ENCODE results near the gene NTM. TPM values are rescaled to one million over a fixed set of nuclear protein-coding genes. Genes with fewer than 3 reads are reported as not detected.

Gene NTM
- polyA plus RNA-seq, result 1 to 10 TPM in 2 of 4 donors, under 1 TPM in 1, not detected in 1; 0.94 to 3.1 (median 1.4) TPM
- long read RNA-seq, donor 1, partial matches to known transcripts, result 0 of 5 reads
- long read RNA-seq, donor 1, other reads (novel, unspliced or antisense), result 0 of 5 reads
- long read RNA-seq, donor 2, result 0 reads
- long read RNA-seq, donor 3, partial matches to known transcripts, result 0 of 2 reads
- long read RNA-seq, donor 3, other reads (novel, unspliced or antisense), result 0 of 2 reads
- long read RNA-seq, donor 4, partial matches to known transcripts, result 0 of 1 reads
- long read RNA-seq, donor 4, other reads (novel, unspliced or antisense), result 0 of 1 reads
- long read RNA-seq, donor 5, partial matches to known transcripts, result 0 of 2 reads
- long read RNA-seq, donor 5, other reads (novel, unspliced or antisense), result 0 of 2 reads
- long read RNA-seq, donor 6, result 0 reads
- long read RNA-seq, donor 7, result 0 reads
- long read RNA-seq, donor 8, result 0 reads
- long read RNA-seq, donor 9, partial matches to known transcripts, result 0 of 1 reads
- long read RNA-seq, donor 9, other reads (novel, unspliced or antisense), result 0 of 1 reads
- long read RNA-seq, donor 10, partial matches to known transcripts, result 0 of 1 reads
- long read RNA-seq, donor 10, other reads (novel, unspliced or antisense), result 0 of 1 reads

GRCh38 chr11:131370090-131370751 lies at the start of gene NTM:
NTM (plus strand) TSS chr11:131370615.
- DNase-seq (peak; percentile 53 to 69), FAIRE-seq (no peak)
- H3K9me3 ChIP-seq (ENCODE audit: control insufficient read depth in 2 of 2, insufficient read depth in 1 of 2, low read depth in 1 of 2, low read length in 1 of 2), result no peaks in the 10 kb centered on the region
- H3K27ac ChIP-seq (ENCODE audit: low read depth in 1 of 3, low read length in 2 of 3), result no peak within 1 kb of the TSS
- peaks cover 0 to 48% (median 3%) of the 10 kb centered on the region in 3 donors for H3K27me3 ChIP-seq (ENCODE audit: control insufficient read depth in 3 of 3, insufficient read depth in 3 of 3, low read length in 3 of 3)
- WGBS, 3 donors, result 8 to 39% (median 20%) methylated on average over 7 of the region's 7 CpGs
- H3K4me1 ChIP-seq (ENCODE audit: control insufficient read depth in 3 of 3, insufficient read depth in 2 of 3, low read depth in 1 of 3, low read length in 2 of 3), result peaks cover 0 to 3% (median 0%) of the 10 kb centered on the region in 3 donors
- H3K36me3 ChIP-seq (ENCODE audit: control insufficient read depth in 3 of 3, insufficient read depth in 2 of 3, low read depth in 1 of 3, low read length in 3 of 3), result no peaks in the 10 kb centered on the region
- H3K4me3 ChIP-seq (ENCODE audit: low read depth in 1 of 3, low read length in 3 of 3), result peak within 1 kb of the TSS in 1 of 3 donors; percentile 17

DNA sequence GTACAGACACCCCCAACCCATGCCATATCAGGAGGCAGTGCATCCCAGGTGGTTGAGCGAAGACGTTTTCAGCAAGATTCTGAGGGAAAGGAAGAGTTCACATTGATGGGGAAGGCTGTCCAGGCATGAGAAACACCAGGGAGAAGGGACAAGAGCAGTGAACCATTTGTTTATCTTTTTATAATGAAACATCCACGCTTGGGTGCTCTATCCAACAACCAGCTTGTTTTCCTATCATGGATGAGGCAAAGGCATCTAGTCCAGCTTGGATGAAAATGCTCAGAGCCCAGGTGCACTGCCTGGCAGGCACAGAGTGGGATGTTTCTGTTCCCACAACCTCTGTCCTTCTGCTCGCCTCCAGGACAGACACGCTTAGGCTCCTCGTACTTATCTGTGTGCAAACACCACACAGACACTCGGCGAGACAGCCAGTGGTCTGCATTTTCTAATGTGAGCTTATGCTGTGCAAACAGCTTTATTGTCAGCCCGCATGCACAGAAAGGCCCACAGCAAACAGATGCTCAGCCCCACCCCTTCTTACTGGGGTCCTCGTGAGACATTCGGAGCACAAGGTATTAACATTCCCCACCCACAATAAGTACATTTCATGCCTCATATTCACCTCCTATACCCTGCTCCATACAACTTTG lies 45.4 kb upstream of the NTM start:
- peaks cover 0 to 3% (median 0%) of the 10 kb centered on the region in 3 donors for H3K27me3 ChIP-seq (ENCODE audit: control insufficient read depth in 3 of 3, insufficient read depth in 3 of 3, low read length in 3 of 3)
- FAIRE-seq, result no peak
- WGBS, 3 donors, result 36 to 54% (median 50%) methylated on average over 11 of the region's 11 CpGs
- H3K4me3 ChIP-seq (ENCODE audit: low read depth in 1 of 3, low read length in 3 of 3), result no peak overlapping the region
- no peaks in the 10 kb centered on the region for H3K36me3 ChIP-seq (ENCODE audit: control insufficient read depth in 3 of 3, insufficient read depth in 2 of 3, low read depth in 1 of 3, low read length in 3 of 3)
- DNase-seq, result no peak
- H3K27ac ChIP-seq (ENCODE audit: low read depth in 1 of 3, low read length in 2 of 3), result no peak overlapping the region
- no peaks in the 10 kb centered on the region for H3K4me1 ChIP-seq (ENCODE audit: control insufficient read depth in 3 of 3, insufficient read depth in 2 of 3, low read depth in 1 of 3, low read length in 2 of 3)
- H3K9me3 ChIP-seq (ENCODE audit: control insufficient read depth in 2 of 2, insufficient read depth in 1 of 2, low read depth in 1 of 2, low read length in 1 of 2), result no peaks in the 10 kb centered on the region

DNA sequence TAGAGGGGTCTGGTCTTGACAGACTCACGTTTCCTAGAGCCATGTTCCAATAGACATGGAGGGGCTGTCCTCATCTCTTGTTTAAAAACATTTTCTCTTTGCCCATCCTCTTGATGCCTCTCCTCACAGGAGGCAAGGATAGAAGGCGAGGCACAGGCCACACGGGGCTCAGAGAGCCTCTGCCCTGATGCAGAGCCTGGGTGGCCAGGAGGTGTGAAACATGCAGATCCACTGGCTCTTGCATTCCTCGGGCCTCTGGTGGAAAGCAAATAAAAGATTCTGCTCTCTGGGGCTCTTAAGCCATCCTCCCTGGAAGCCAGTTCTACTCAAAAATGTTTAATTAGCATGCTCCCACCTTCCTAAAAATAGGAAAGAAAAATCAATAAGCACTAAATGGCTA lies 43.6 kb upstream of the NTM start:
- Histone ChIP-seq H3K36me3 (ENCODE audit: control insufficient read depth in 3 of 3, insufficient read depth in 2 of 3, low read depth in 1 of 3, low read length in 3 of 3) (no peaks in the 10 kb centered on the region), H3K27me3 (ENCODE audit: control insufficient read depth in 3 of 3, insufficient read depth in 3 of 3, low read length in 3 of 3) (peaks cover 0 to 3% (median 0%) of the 10 kb centered on the region in 3 donors), H3K27ac (ENCODE audit: low read depth in 1 of 3, low read length in 2 of 3) (no peak overlapping the region), H3K9me3 (ENCODE audit: control insufficient read depth in 2 of 2, insufficient read depth in 1 of 2, low read depth in 1 of 2, low read length in 1 of 2) (no peaks in the 10 kb centered on the region), H3K4me1 (ENCODE audit: control insufficient read depth in 3 of 3, insufficient read depth in 2 of 3, low read depth in 1 of 3, low read length in 2 of 3) (no peaks in the 10 kb centered on the region), H3K4me3 (ENCODE audit: low read depth in 1 of 3, low read length in 3 of 3) (no peak overlapping the region)
- 28 to 46% (median 36%) methylated on average over 4 of the region's 4 CpGs for WGBS, 3 donors
- DNase-seq (no peak), FAIRE-seq (no peak)

DNA sequence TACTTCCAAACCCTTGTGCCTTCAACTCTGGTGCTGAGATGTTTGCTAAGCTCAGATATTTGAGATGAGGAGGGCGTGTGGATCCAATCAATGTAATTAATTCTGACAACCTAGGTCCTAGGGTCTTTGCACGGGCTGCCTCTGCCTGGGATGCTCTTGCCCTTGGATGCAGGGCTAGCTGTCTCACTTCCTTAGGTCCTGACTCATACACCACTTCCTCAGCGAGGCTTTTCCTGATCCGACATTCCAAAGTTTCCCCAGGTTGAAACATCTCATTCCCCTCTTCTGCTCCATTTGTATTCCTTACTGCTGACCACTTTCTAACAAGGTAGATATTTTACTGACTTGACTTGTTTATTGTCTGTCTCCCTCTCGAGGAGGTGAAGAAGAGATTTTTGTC lies 43.0 kb upstream of the NTM start:
- H3K27ac ChIP-seq (ENCODE audit: low read depth in 1 of 3, low read length in 2 of 3), result no peak overlapping the region
- no peaks in the 10 kb centered on the region for H3K36me3 ChIP-seq (ENCODE audit: control insufficient read depth in 3 of 3, insufficient read depth in 2 of 3, low read depth in 1 of 3, low read length in 3 of 3)
- WGBS, 3 donors, result 42 to 57% (median 48%) methylated on average over 5 of the region's 5 CpGs
- DNase-seq (no peak), FAIRE-seq (no peak)
- H3K4me1 ChIP-seq (ENCODE audit: control insufficient read depth in 3 of 3, insufficient read depth in 2 of 3, low read depth in 1 of 3, low read length in 2 of 3), result no peaks in the 10 kb centered on the region
- H3K4me3 ChIP-seq (ENCODE audit: low read depth in 1 of 3, low read length in 3 of 3), result no peak overlapping the region
- peaks cover 0 to 3% (median 0%) of the 10 kb centered on the region in 3 donors for H3K27me3 ChIP-seq (ENCODE audit: control insufficient read depth in 3 of 3, insufficient read depth in 3 of 3, low read length in 3 of 3)
- H3K9me3 ChIP-seq (ENCODE audit: control insufficient read depth in 2 of 2, insufficient read depth in 1 of 2, low read depth in 1 of 2, low read length in 1 of 2), result no peaks in the 10 kb centered on the region

DNA sequence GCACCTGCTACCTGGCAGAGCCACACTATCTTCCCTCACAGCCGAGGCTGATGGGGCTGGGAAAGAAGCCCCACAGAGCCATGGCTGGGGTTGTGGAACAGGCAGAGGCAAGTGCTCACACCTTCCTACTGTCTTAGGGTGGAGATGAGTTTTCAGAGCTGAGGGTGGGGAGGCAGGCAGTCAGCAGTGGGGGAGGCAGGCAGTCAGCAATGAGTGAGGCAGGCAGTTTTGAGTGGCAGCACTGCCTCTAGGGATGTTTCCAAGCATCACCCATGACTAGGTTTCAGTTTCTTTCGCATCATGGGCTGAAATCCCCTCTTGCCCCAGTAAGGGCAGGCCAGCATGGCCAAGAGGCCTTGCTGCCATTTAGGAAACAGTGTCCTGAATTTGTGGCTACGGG lies 41.6 kb upstream of the NTM start:
- FAIRE-seq (no peak), DNase-seq (no peak)
- Histone ChIP-seq H3K4me3 (ENCODE audit: low read depth in 1 of 3, low read length in 3 of 3) (no peak overlapping the region), H3K4me1 (ENCODE audit: control insufficient read depth in 3 of 3, insufficient read depth in 2 of 3, low read depth in 1 of 3, low read length in 2 of 3) (no peaks in the 10 kb centered on the region), H3K9me3 (ENCODE audit: control insufficient read depth in 2 of 2, insufficient read depth in 1 of 2, low read depth in 1 of 2, low read length in 1 of 2) (no peaks in the 10 kb centered on the region), H3K27me3 (ENCODE audit: control insufficient read depth in 3 of 3, insufficient read depth in 3 of 3, low read length in 3 of 3) (peaks cover 0 to 3% (median 0%) of the 10 kb centered on the region in 3 donors), H3K27ac (ENCODE audit: low read depth in 1 of 3, low read length in 2 of 3) (no peak overlapping the region), H3K36me3 (ENCODE audit: control insufficient read depth in 3 of 3, insufficient read depth in 2 of 3, low read depth in 1 of 3, low read length in 3 of 3) (no peaks in the 10 kb centered on the region)
- WGBS, 3 donors, result 85 to 90% (median 86%) methylated on average over 3 of the region's 3 CpGs

- Histone ChIP-seq H3K36me3 (ENCODE audit: control insufficient read depth in 3 of 3, insufficient read depth in 2 of 3, low read depth in 1 of 3, low read length in 3 of 3) (no peaks in the 10 kb centered on the region), H3K27me3 (ENCODE audit: control insufficient read depth in 3 of 3, insufficient read depth in 3 of 3, low read length in 3 of 3) (no peaks in the 10 kb centered on the region), H3K27ac (ENCODE audit: low read depth in 1 of 3, low read length in 2 of 3) (no peak overlapping the region), H3K9me3 (ENCODE audit: control insufficient read depth in 2 of 2, insufficient read depth in 1 of 2, low read depth in 1 of 2, low read length in 1 of 2) (no peaks in the 10 kb centered on the region), H3K4me3 (ENCODE audit: low read depth in 1 of 3, low read length in 3 of 3) (no peak overlapping the region), H3K4me1 (ENCODE audit: control insufficient read depth in 3 of 3, insufficient read depth in 2 of 3, low read depth in 1 of 3, low read length in 2 of 3) (no peaks in the 10 kb centered on the region)
- 34 to 54% (median 46%) methylated on average over 7 of the region's 7 CpGs for WGBS, 3 donors
- DNase-seq (no peak), FAIRE-seq (no peak)
Observed at GRCh38 chr11:131331010-131331409, 39.4 kb upstream of the NTM start.

- DNase-seq, result no peak
- no peaks in the 10 kb centered on the region for H3K4me1 ChIP-seq (ENCODE audit: control insufficient read depth in 3 of 3, insufficient read depth in 2 of 3, low read depth in 1 of 3, low read length in 2 of 3)
- 50 to 75% (median 61%) methylated on average over 5 of the region's 5 CpGs for WGBS, 3 donors
- no peaks in the 10 kb centered on the region for H3K27me3 ChIP-seq (ENCODE audit: control insufficient read depth in 3 of 3, insufficient read depth in 3 of 3, low read length in 3 of 3)
- H3K27ac ChIP-seq (ENCODE audit: low read depth in 1 of 3, low read length in 2 of 3), result no peak overlapping the region
- FAIRE-seq, result no peak
- H3K9me3 ChIP-seq (ENCODE audit: control insufficient read depth in 2 of 2, insufficient read depth in 1 of 2, low read depth in 1 of 2, low read length in 1 of 2), result no peaks in the 10 kb centered on the region
- H3K36me3 ChIP-seq (ENCODE audit: control insufficient read depth in 3 of 3, insufficient read depth in 2 of 3, low read depth in 1 of 3, low read length in 3 of 3), result no peaks in the 10 kb centered on the region
- no peak overlapping the region for H3K4me3 ChIP-seq (ENCODE audit: low read depth in 1 of 3, low read length in 3 of 3)
Observed at GRCh38 chr11:131331546-131331945, 38.9 kb upstream of the NTM start.

GRCh38 chr11:131334601-131335000 lies 35.8 kb upstream of the NTM start:
- Histone ChIP-seq H3K4me3 (ENCODE audit: low read depth in 1 of 3, low read length in 3 of 3) (no peak overlapping the region), H3K36me3 (ENCODE audit: control insufficient read depth in 3 of 3, insufficient read depth in 2 of 3, low read depth in 1 of 3, low read length in 3 of 3) (no peaks in the 10 kb centered on the region), H3K27me3 (ENCODE audit: control insufficient read depth in 3 of 3, insufficient read depth in 3 of 3, low read length in 3 of 3) (peaks cover 0 to 3% (median 0%) of the 10 kb centered on the region in 3 donors), H3K9me3 (ENCODE audit: control insufficient read depth in 2 of 2, insufficient read depth in 1 of 2, low read depth in 1 of 2, low read length in 1 of 2) (no peaks in the 10 kb centered on the region), H3K4me1 (ENCODE audit: control insufficient read depth in 3 of 3, insufficient read depth in 2 of 3, low read depth in 1 of 3, low read length in 2 of 3) (no peaks in the 10 kb centered on the region), H3K27ac (ENCODE audit: low read depth in 1 of 3, low read length in 2 of 3) (no peak overlapping the region)
- FAIRE-seq (no peak), DNase-seq (no peak)

Measured in small intestine (tissue), 16 donors.